Measurements from ENCODE around the gene C2CD3.

GRCh38 chr11:73997120-73997770, 173.6 kb downstream of the C2CD3 start:
- no peak for TF ChIP-seq CTCF (IDR thresholded peaks at IDR 0.05)
- no peak for TF ChIP-seq POLR2A (IDR thresholded peaks at IDR 0.05)
